Dermis microvascular lymphatic vessel endothelial cell (primary cell): Measurements from ENCODE around the gene NCKAP5. TPM values are rescaled to one million over a fixed set of nuclear protein-coding genes. Genes with fewer than 3 reads are reported as not detected.

Experiments
- DNase-seq, 2 donors: peaks; one replicate each; pipeline versions ENCODE4 v3.0.0 to v3.0.0-alpha.2; 2010; ENCODE audit warnings: low read depth in 2 of 2
- total RNA-seq: library from RNA; depleted of rRNA; stranded (reverse); fragments of >200 nt; gene quantifications from 2 replicates; pipeline ENCODE4 v1.2.1, GENCODE V29; 2014

The NCKAP5 gene
- total RNA-seq, 1 donor from 2014 or later: under 0.01 TPM

- DNase-seq: no peak
These were observed 44.9 kb downstream of the NCKAP5 start for GRCh38 chr2:133523406-133523805.

GRCh38 chr2:133522204-133522603, 46.1 kb downstream of the NCKAP5 start:
- DNase-seq: no peak

GRCh38 chr2:133521146-133521745, 47.0 kb downstream of the NCKAP5 start:
- no peak for DNase-seq

- DNase-seq: peak in 1 of 2 donors; percentile 10
These were observed 48.6 kb downstream of the NCKAP5 start for GRCh38 chr2:133519677-133520076.

GRCh38 chr2:133518700-133519344, 49.4 kb downstream of the NCKAP5 start:
- no peak for DNase-seq

- DNase-seq: no peak
These were observed 50.4 kb downstream of the NCKAP5 start for GRCh38 chr2:133517876-133518275.

- no peak for DNase-seq
These were observed 51.7 kb downstream of the NCKAP5 start for GRCh38 chr2:133516405-133517026.

- DNase-seq: no peak
These were observed 53.0 kb downstream of the NCKAP5 start for GRCh38 chr2:133515271-133515670.

- no peak for DNase-seq
These were observed 54.4 kb downstream of the NCKAP5 start for GRCh38 chr2:133513893-133514292.

GRCh38 chr2:133512121-133512520, 56.1 kb downstream of the NCKAP5 start:
- no peak for DNase-seq

- no peak for DNase-seq
These were observed 56.6 kb downstream of the NCKAP5 start for GRCh38 chr2:133511679-133512078.

- no peak for DNase-seq
These were observed 58.5 kb downstream of the NCKAP5 start for GRCh38 chr2:133509777-133510176.

GRCh38 chr2:133508546-133509165, 59.6 kb downstream of the NCKAP5 start:
- no peak for DNase-seq

- DNase-seq: no peak
These were observed 61.3 kb downstream of the NCKAP5 start for GRCh38 chr2:133506996-133507395.

GRCh38 chr2:133504566-133505505, 63.4 kb downstream of the NCKAP5 start:
- DNase-seq: peak; percentile 82 to 86

GRCh38 chr2:133503927-133504326, 64.3 kb downstream of the NCKAP5 start:
- no peak for DNase-seq

- no peak for DNase-seq
These were observed 64.9 kb downstream of the NCKAP5 start for GRCh38 chr2:133503323-133503722.

- DNase-seq: no peak
These were observed 65.6 kb downstream of the NCKAP5 start for GRCh38 chr2:133502678-133503077.

GRCh38 chr2:133500917-133501316, 67.3 kb downstream of the NCKAP5 start:
- DNase-seq: no peak

- DNase-seq: no peak
These were observed 69.3 kb downstream of the NCKAP5 start for GRCh38 chr2:133498662-133499585.
